Keratinocyte (primary cell): ENCODE measurements around the gene MIER3. TPM values are rescaled to one million over a fixed set of nuclear protein-coding genes. Genes with fewer than 3 reads are reported as not detected.

Source experiments
- DNase-seq: peaks from one replicate; pipeline ENCODE4 v3.0.0-alpha.2; 2011; ENCODE audit warnings: low read depth, missing footprints, low spot score
- FAIRE-seq: peaks from 2 replicates; lab custom pipeline; 2011; peaks lifted over from hg19 to GRCh38; lab: Jason Lieb, UNC
- H2AFZ ChIP-seq: 2 replicates; pipeline ENCODE4 v1.6.0; 2012; ENCODE audit warnings: low read length, control low read depth, inconsistent platforms; ENCODE audit not compliant: control insufficient read depth
- H3K27ac ChIP-seq: 2 replicates; pipeline ENCODE4 v1.5.1; 2011; ENCODE audit warnings: low read length; ENCODE audit not compliant: control insufficient read depth, insufficient read depth
- H3K27me3 ChIP-seq: 3 replicates; pipeline ENCODE4 v1.6.0; 2011; ENCODE audit warnings: low read length; ENCODE audit not compliant: control insufficient read depth, insufficient read depth; ENCODE audit errors: extremely low read depth
- H3K36me3 ChIP-seq, 2 experiments: 2 replicates in 1 of 2; 3 replicates in 1 of 2; pipeline ENCODE4 v1.5.1; 2011; ENCODE audit warnings: low read length in 2 of 2, mild to moderate bottlenecking in 1 of 2; ENCODE audit not compliant: control insufficient read depth in 2 of 2, insufficient read depth in 2 of 2; ENCODE audit errors: extremely low read depth in 1 of 2
- H3K4me1 ChIP-seq: 3 replicates; pipeline ENCODE4 v1.5.1; 2011; ENCODE audit warnings: low read length; ENCODE audit not compliant: control insufficient read depth, insufficient read depth; ENCODE audit errors: extremely low read depth
- H3K4me2 ChIP-seq: 3 replicates; pipeline ENCODE4 v1.6.0; 2011; ENCODE audit warnings: low read depth, low read length; ENCODE audit not compliant: control insufficient read depth, insufficient read depth; ENCODE audit errors: extremely low read depth
- H3K4me3 ChIP-seq, 3 experiments: fragments of 200-600 bp in 1 of 3; sonication (generic) in 1 of 3; 2 replicates in 2 of 3; 3 replicates in 1 of 3; pipeline ENCODE4 v1.5.1; 2011 to 2016; ENCODE audit warnings: low read length in 3 of 3, mild to moderate bottlenecking in 3 of 3, control low read depth in 2 of 3, inconsistent platforms in 1 of 3, low read depth in 1 of 3, mixed read lengths in 1 of 3, mixed run types in 1 of 3, moderate library complexity in 1 of 3; ENCODE audit not compliant: control insufficient read depth in 2 of 3, insufficient read depth in 2 of 3; ENCODE audit errors: extremely low read depth in 1 of 3
- H3K79me2 ChIP-seq: 2 replicates; pipeline ENCODE4 v1.6.0; 2012; ENCODE audit warnings: low read length; ENCODE audit not compliant: control insufficient read depth, insufficient read depth
- H3K9ac ChIP-seq: 3 replicates; pipeline ENCODE4 v1.6.0; 2011; ENCODE audit warnings: low read length; ENCODE audit not compliant: control insufficient read depth, insufficient read depth; ENCODE audit errors: extremely low read depth
- H3K9me1 ChIP-seq: 3 replicates; pipeline ENCODE4 v1.6.0; 2011; ENCODE audit warnings: low read length; ENCODE audit not compliant: control insufficient read depth, insufficient read depth; ENCODE audit errors: extremely low read depth
- H3K9me3 ChIP-seq: 2 replicates; pipeline ENCODE4 v1.5.1; 2012; ENCODE audit warnings: low read depth, low read length; ENCODE audit not compliant: control insufficient read depth
- H4K20me1 ChIP-seq: 3 replicates; pipeline ENCODE4 v1.6.0; 2011; ENCODE audit warnings: low read length; ENCODE audit not compliant: control insufficient read depth, insufficient read depth; ENCODE audit errors: extremely low read depth
- CTCF ChIP-seq, 3 experiments: IDR thresholded peaks in 1 of 3; conservative IDR thresholded peaks in 1 of 3; optimal IDR thresholded peaks in 1 of 3; 2 replicates in 2 of 3; 3 replicates in 1 of 3; pipeline versions ENCODE3 to v1.5.1; 2011; ENCODE audit warnings: low read length in 3 of 3, mild to moderate bottlenecking in 3 of 3, moderate library complexity in 2 of 3, control low read depth in 1 of 3, inconsistent platforms in 1 of 3; ENCODE audit not compliant: insufficient read depth in 2 of 3; ENCODE audit errors: extremely low read depth in 1 of 3
- EZH2 ChIP-seq: IDR thresholded peaks from one replicate; pipeline ENCODE4 v1.6.1; 2012; ENCODE audit warnings: inconsistent platforms, mild to moderate bottlenecking, low read length, moderate library complexity
- dilution Hi-C: fragments of 300-500 bp; cut with MboI; formaldehyde crosslinking; loops from one replicate; pipeline ENCODE4 v1.7.0; 2020; ENCODE audit warnings: low sequenced_read_pairs; ENCODE audit not compliant: extremely low pct_ligation_motif_present
- polyA plus RNA-seq, 5 experiments: library from polyadenylated mRNA; depleted of rRNA in 3 of 5; stranded (reverse) in 3 of 5; stranded (forward) in 1 of 5; unstranded in 1 of 5; fragments of >200 nt; gene quantifications; 1 replicate in 1 of 5; 2 replicates in 3 of 5; 3 replicates in 1 of 5; pipeline versions ENCODE4 v1.2.1 to v1.2.3, GENCODE V29; 2011 to 2012; ENCODE audit warnings: missing spikeins in 2 of 5, low read depth in 1 of 5, low replicate concordance in 1 of 5

Gene MIER3
- polyA plus RNA-seq, 1 donor (not counting 4 experiments of a cell fraction or from before 2014, with no cell fraction given) = 13.3 TPM

- Histone ChIP-seq H3K4me3 (no peak overlapping the region), H3K4me2 (no peak overlapping the region), H3K27me3 (peaks cover 13% of the 10 kb centered on the region), H3K27ac (no peak overlapping the region), H3K9me3 (no peaks in the 10 kb centered on the region), H3K36me3 (no peaks in the 10 kb centered on the region), H3K4me1 (no peaks in the 10 kb centered on the region), H3K9me1 (no peaks in the 10 kb centered on the region), H3K9ac (no peak overlapping the region), H2AFZ (no peak overlapping the region), H4K20me1 (no peaks in the 10 kb centered on the region), H3K79me2 (no peaks in the 10 kb centered on the region)
- DNase-seq (no peak), FAIRE-seq (no peak)
- dilution Hi-C loops = no loop called here
- TF ChIP-seq CTCF (optimal IDR thresholded peaks at IDR 0.05 in 1 of 3, IDR thresholded peaks at IDR 0.05 in 1 of 3, conservative IDR thresholded peaks at IDR 0.05 in 1 of 3; ENCODE audit: extremely low read depth in 1 of 3, insufficient read depth in 2 of 3, low read length in 3 of 3) (no peak), EZH2 (no peak)
Observed at GRCh38 chr5:56958595-56958994, 6.7 kb upstream of the MIER3 start.

DNA sequence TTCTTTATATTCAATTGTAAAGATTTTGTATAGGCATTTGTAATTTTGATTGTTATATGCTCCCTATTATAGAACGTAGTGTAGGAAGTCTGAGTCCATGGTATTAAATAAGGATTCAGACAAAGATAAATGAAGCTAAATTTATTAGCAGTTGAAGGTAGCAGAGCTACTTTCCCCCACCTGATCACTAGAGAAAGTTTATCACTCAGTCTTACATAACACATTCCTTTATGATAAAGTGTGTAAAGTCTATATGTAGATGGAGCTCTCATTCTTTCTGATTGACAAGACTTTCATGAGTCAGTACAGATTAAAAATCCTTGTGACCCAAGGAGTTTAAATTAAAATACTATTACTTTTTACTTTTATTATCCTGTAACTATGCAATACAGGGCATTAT is 2.3 kb upstream of the MIER3 start:
- H2AFZ ChIP-seq = no peak overlapping the region
- FAIRE-seq (no peak), DNase-seq (no peak)
- no peak overlapping the region for H3K4me2 ChIP-seq
- H3K27me3 ChIP-seq = peaks cover 5% of the 10 kb centered on the region
- H3K79me2 ChIP-seq = peaks cover 14% of the 10 kb centered on the region
- H3K4me1 ChIP-seq = peaks cover 9% of the 10 kb centered on the region
- H3K36me3 ChIP-seq = no peaks in the 10 kb centered on the region
- H3K9me1 ChIP-seq = no peaks in the 10 kb centered on the region
- H4K20me1 ChIP-seq = no peaks in the 10 kb centered on the region
- no peak overlapping the region for H3K27ac ChIP-seq
- no peak overlapping the region for H3K9ac ChIP-seq
- no peak for TF ChIP-seq CTCF (optimal IDR thresholded peaks at IDR 0.05 in 1 of 3, IDR thresholded peaks at IDR 0.05 in 1 of 3, conservative IDR thresholded peaks at IDR 0.05 in 1 of 3; ENCODE audit: extremely low read depth in 1 of 3, insufficient read depth in 2 of 3, low read length in 3 of 3)
- no peak for TF ChIP-seq EZH2
- no peaks in the 10 kb centered on the region for H3K9me3 ChIP-seq
- dilution Hi-C loops = no loop called here
- H3K4me3 ChIP-seq = no peak overlapping the region
